ENCODE measurements around the gene TGM6.

Gene TGM6

DNA sequence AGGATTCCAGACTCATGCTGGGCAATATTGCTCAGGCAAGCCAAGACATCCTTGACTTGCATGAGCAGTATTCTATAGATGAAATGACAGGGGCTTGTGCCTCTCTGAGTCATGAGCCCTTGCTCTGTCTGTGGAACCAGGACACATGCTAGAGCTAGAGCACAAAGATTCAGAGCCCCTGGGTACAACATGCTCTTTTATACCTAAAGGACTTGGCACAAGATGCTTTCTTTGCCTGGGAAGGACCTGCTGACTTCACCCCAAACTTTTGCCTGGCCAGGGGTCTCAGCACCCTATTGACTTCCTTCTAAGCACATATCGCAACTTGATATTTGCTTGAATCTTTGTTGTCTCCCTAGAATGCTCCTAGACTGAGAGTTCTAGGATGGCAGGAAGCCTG is 27.4 kb downstream of the TGM6 start:
- TF ChIP-seq, protein P1, sequence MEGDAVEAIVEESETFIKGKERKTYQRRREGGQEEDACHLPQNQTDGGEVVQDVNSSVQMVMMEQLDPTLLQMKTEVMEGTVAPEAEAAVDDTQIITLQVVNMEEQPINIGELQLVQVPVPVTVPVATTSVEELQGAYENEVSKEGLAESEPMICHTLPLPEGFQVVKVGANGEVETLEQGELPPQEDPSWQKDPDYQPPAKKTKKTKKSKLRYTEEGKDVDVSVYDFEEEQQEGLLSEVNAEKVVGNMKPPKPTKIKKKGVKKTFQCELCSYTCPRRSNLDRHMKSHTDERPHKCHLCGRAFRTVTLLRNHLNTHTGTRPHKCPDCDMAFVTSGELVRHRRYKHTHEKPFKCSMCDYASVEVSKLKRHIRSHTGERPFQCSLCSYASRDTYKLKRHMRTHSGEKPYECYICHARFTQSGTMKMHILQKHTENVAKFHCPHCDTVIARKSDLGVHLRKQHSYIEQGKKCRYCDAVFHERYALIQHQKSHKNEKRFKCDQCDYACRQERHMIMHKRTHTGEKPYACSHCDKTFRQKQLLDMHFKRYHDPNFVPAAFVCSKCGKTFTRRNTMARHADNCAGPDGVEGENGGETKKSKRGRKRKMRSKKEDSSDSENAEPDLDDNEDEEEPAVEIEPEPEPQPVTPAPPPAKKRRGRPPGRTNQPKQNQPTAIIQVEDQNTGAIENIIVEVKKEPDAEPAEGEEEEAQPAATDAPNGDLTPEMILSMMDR (conservative IDR thresholded peaks at IDR 0.05; ENCODE audit: control insufficient read depth, insufficient read depth, low read depth, low read length): no peak
- H3K4me3 ChIP-seq (ENCODE audit: control insufficient read depth, low read depth, low read length): no peak overlapping the region
- DNase-seq (ENCODE audit: low read depth): no peak

DNA sequence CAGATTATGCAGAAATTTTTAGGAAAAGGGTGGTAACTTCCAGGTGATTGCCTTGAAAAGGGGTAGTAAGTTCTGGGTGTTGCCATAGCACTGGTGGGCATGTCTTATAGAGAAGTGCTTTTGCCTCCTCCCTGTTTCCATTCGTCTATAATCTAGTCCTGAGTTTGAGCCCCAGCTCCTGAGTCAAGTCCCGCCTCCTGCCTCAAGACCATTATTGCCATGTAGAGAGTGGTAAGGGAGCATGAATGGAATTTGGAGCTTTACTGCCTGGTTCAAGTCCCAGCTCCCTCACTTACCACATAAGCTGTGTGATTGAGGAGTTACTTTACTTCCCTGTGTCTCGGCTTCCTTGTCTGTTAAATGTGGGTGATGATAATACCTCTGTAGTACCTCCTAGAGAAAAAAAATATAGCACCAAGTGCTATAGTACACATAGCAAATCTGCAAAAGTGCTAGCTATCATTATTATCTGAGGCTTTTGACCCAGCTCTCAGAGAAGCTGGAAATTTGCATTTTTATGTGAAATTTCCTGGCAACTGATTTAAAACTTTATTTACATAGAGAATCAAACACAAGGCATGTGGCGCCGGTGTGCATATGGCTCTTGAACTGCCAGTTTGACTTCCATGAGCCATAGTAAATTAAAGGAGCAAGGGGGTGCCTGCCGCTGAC is 36.0 kb downstream of the TGM6 start:
- TF ChIP-seq, protein P1 (conservative IDR thresholded peaks at IDR 0.05; ENCODE audit: control insufficient read depth, insufficient read depth, low read depth, low read length): no peak

GRCh38 chr20:2417213-2417541 is 36.5 kb downstream of the TGM6 start:
- no peak for DNase-seq (ENCODE audit: low read depth)
- no peak overlapping the region for H3K4me3 ChIP-seq (ENCODE audit: control insufficient read depth, low read depth, low read length)
- TF ChIP-seq, protein P1 (conservative IDR thresholded peaks at IDR 0.05; ENCODE audit: control insufficient read depth, insufficient read depth, low read depth, low read length): no peak

More for the DNA sequence above, 36.0 kb downstream of the TGM6 start:
- no peak overlapping the region for H3K4me3 ChIP-seq (ENCODE audit: control insufficient read depth, low read depth, low read length)
- no peak for DNase-seq (ENCODE audit: low read depth)

DNA sequence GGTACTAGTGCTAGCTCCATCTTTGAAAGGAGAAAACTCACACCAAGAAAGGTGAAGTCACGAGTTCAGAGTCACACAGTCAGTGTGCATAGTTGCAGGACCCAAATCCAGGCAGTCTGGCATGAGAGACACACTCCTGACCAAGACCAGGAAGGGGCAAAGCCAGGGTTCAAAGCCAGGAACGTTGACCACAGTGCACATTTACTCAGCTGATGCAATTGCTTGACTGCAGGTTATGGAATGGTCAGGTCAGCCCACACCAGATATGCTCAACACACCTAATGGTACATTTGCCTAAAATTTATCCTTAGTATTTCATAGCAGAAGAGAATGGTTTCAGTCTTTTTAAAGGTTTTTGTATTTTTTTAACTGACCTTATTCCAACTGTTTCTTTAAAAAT is 37.7 kb downstream of the TGM6 start:
- no peak for DNase-seq (ENCODE audit: low read depth)
- TF ChIP-seq, protein P1 (conservative IDR thresholded peaks at IDR 0.05; ENCODE audit: control insufficient read depth, insufficient read depth, low read depth, low read length): no peak

DNA sequence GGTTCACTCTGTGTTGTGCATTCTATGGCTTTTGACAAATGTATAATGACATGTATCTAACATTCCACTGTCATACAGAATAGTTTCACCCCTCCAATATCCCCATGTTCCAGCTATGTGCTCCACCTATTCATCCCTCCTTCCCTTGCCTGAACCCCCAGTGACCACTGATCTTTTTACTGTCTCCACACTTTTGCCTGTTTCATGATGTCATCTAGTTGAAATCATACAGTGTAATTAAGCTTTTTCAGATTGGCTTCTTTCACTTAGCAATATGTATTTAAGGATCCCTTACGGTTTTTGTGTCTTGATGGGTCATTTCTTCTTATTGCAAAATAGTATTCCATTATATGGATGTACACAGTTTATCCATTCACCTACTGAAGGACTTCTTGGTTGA is 39.8 kb downstream of the TGM6 start:
- TF ChIP-seq, protein P1 (conservative IDR thresholded peaks at IDR 0.05; ENCODE audit: control insufficient read depth, insufficient read depth, low read depth, low read length): no peak
- no peak overlapping the region for H3K4me3 ChIP-seq (ENCODE audit: control insufficient read depth, low read depth, low read length)
- DNase-seq (ENCODE audit: low read depth): no peak

More for the DNA sequence above, 37.7 kb downstream of the TGM6 start:
- H3K4me3 ChIP-seq (ENCODE audit: control insufficient read depth, low read depth, low read length): no peak overlapping the region

DNA sequence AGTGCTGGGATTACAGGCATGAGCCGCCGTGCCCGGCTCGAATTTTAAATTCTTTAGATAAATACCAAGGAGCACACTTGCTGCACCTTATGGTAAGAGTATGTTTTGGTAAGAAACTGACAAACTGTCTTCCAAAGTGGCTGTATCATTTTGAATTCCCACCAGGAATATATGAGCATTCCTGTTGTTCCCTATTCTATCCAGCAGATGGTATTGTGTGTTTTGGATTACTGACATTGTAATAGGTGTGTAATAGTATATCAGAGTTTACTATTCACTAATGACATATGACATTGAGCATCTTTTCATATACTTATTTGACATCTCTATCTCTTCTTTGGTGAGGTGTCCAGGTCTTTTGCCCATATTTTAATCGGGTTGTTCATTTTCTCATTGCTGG is 40.5 kb downstream of the TGM6 start:
- TF ChIP-seq, protein P1 (conservative IDR thresholded peaks at IDR 0.05; ENCODE audit: control insufficient read depth, insufficient read depth, low read depth, low read length): peak; percentile 37
- peak; percentile 14 for DNase-seq (ENCODE audit: low read depth)
- no peak overlapping the region for H3K4me3 ChIP-seq (ENCODE audit: control insufficient read depth, low read depth, low read length)

DNA sequence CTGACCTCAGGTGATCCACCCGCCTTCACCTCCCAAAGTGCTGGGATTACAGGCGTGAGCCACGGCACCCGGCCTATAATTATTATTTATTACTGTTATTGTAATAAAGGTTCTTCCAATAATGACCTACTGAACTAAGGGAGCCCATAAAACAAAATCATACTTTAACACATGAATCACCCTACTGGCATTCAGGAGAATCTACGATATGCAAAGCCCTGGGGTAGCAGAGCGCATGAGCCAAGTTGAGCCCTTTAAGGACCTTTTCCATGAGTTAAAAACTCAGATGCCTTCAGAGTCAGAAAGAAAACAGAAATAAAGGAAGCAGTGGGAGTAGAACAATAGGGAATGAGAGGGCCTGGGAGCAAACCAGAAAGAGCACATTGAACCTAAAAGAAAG is 48.4 kb downstream of the TGM6 start:
- TF ChIP-seq, protein P1 (conservative IDR thresholded peaks at IDR 0.05; ENCODE audit: control insufficient read depth, insufficient read depth, low read depth, low read length): no peak
- no peak overlapping the region for H3K4me3 ChIP-seq (ENCODE audit: control insufficient read depth, low read depth, low read length)
- DNase-seq (ENCODE audit: low read depth): no peak

All from fibroblast of mammary gland (primary cell).